ENCODE measurements around the gene HNRNPF. TPM values are rescaled to one million over a fixed set of nuclear protein-coding genes. Genes with fewer than 3 reads are reported as not detected.
"Not testable (repeated sequence)": the region's sequence is repeated elsewhere in the genome, so short reads cannot be mapped to it uniquely, and the experiment has no call there.

Gene HNRNPF
- total RNA-seq, 4 donors from 2014 or later = 138 to 215 (median 180) TPM

DNA sequence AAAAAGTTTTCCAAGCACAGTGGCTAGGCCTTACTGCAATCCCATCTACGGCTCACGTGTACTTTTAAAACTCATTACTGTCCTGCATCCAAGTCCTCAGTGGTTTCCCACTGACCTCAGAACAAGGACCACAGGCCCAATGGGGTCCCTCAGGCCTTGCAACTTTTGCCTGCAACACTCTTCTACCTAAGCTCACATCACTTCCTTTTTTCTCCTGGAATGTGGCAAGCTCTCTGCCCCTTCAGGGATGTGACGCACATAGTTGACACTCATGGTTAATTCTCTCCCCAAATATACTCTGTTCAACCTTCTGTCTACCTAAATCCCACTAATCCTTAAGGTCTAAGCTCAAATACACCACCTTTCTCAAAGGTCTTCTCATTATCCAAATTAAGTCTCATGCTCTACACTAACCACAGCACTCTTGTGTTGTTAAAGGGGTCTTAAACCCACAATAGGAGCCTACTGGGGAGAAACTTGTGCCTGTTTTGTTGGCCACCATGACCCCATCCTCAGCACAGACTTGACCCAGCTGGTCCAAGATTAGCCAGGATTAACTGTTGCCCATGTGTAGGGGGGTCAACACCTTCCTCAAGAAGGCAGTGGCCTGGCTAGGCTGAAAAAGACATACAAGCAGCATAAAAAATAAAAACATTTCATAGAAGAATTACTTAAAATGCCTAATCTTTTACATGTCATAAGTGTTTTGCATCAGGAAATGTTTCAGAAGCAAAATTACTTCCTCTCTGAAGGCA is 15.2 kb downstream of the HNRNPF start:
- H3K4me3 ChIP-seq = no peak overlapping the region
- no peaks in the 10 kb centered on the region for H3K27me3 ChIP-seq
- peaks cover 0 to 88% (median 23%) of the 10 kb centered on the region in 3 donors for H3K4me1 ChIP-seq
- TF ChIP-seq, protein P1, sequence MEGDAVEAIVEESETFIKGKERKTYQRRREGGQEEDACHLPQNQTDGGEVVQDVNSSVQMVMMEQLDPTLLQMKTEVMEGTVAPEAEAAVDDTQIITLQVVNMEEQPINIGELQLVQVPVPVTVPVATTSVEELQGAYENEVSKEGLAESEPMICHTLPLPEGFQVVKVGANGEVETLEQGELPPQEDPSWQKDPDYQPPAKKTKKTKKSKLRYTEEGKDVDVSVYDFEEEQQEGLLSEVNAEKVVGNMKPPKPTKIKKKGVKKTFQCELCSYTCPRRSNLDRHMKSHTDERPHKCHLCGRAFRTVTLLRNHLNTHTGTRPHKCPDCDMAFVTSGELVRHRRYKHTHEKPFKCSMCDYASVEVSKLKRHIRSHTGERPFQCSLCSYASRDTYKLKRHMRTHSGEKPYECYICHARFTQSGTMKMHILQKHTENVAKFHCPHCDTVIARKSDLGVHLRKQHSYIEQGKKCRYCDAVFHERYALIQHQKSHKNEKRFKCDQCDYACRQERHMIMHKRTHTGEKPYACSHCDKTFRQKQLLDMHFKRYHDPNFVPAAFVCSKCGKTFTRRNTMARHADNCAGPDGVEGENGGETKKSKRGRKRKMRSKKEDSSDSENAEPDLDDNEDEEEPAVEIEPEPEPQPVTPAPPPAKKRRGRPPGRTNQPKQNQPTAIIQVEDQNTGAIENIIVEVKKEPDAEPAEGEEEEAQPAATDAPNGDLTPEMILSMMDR (IDR thresholded peaks at IDR 0.05) = no peak
- TF ChIP-seq POLR2AphosphoS5 (IDR thresholded peaks at IDR 0.05) (no peak), POLR2A (IDR thresholded peaks at IDR 0.05) (no peak), EP300 (IDR thresholded peaks at IDR 0.05) (no peak)
- peaks cover 0 to 65% of the 10 kb centered on the region in 2 donors for H3K36me3 ChIP-seq
- H3K27ac ChIP-seq = peak overlapping the region in 1 of 4 donors; percentile 99
- H3K9me3 ChIP-seq = no peaks in the 10 kb centered on the region
- 82 to 90% methylated on average over 2 to 3 of the region's 3 CpGs for WGBS, 2 donors (ENCODE audit: low coverage in 1 of 2)
- ATAC-seq = no peak

DNA sequence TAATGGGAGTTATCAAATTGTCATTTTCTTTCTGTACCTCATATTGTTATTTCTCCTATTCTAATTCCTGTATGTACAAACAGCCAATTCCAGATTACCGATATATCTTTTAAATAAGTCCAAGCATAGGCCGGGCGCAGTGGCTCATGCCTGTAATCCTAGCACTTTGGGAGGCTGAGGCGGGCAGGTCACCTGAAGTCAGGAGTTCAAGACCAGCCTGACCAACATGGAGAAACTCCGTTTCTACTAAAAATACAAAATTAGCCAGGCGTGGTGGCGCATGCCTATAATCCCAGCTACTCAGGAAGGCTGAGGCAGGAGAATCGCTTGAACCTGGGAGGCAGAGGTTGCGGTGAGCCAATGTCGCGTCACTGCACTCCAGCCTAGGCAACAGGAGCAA is 15.8 kb downstream of the HNRNPF start:
- peaks cover 0 to 87% (median 18%) of the 10 kb centered on the region in 3 donors for H3K4me1 ChIP-seq

DNA sequence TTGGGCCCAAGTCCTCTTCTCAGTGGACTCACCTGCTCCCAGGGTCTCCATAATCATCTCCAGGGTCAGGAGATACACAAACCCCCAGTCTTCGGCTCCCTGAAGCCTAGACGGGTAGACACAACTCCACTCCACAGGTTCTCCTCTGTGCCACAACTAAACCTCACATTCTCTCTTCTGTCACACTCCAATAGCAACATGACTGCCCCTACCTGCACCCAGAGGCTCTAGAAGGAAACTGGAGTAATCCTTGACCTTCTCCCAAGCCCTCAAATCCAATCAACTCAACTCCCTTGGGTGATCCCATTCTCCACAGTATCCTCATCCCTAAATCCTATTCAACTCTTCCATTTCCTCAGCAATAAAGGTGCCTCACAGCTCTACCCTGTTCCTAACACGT is 16.2 kb downstream of the HNRNPF start:
- no peaks in the 10 kb centered on the region for H3K9me3 ChIP-seq
- peaks cover 0 to 83% (median 13%) of the 10 kb centered on the region in 3 donors for H3K4me1 ChIP-seq
- TF ChIP-seq, protein P1 (IDR thresholded peaks at IDR 0.05) = no peak
- no peak for TF ChIP-seq POLR2A (IDR thresholded peaks at IDR 0.05)
- 63 to 93% methylated on average over 2 to 3 of the region's 3 CpGs for WGBS, 2 donors (ENCODE audit: low coverage in 1 of 2)
- H3K27me3 ChIP-seq = no peaks in the 10 kb centered on the region
- no peak overlapping the region for H3K27ac ChIP-seq
- no peak overlapping the region for H3K4me3 ChIP-seq
- H3K36me3 ChIP-seq = peaks cover 0 to 75% of the 10 kb centered on the region in 2 donors
- no peak for ATAC-seq

More for the DNA sequence above, 15.8 kb downstream of the HNRNPF start:
- H3K4me3 ChIP-seq, H3K27ac ChIP-seq, ATAC-seq, H3K9me3 ChIP-seq, H3K27me3 ChIP-seq: not testable (repeated sequence)
- H3K36me3 ChIP-seq = peaks cover 0 to 71% of the 10 kb centered on the region in 2 donors
- WGBS, 2 donors (ENCODE audit: low coverage in 1 of 2) = 87 to 92% methylated on average over 3 to 4 of the region's 11 CpGs

DNA sequence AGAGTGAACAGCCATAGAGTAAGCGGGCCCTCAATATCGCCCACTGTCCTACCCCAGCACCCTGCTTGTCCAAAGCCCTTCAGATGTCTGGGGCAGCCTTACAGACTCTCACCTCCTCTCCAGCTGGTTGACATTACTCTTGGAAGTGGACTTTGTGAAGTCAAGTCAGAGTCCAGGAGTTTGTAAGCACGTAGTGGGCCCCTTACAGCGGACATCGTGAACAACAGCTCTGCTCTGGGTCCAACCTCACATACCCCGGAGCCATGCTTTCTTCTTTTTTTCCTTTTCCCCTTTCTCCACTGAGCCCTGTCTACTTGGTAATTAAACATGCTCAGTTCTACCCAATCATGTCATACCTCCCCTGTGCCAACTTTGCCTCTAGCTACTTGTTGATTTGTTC is 17.5 kb downstream of the HNRNPF start:
- WGBS, 2 donors (ENCODE audit: low coverage in 1 of 2) = 80 to 89% methylated on average over 4 to 5 of the region's 6 CpGs
- TF ChIP-seq POLR2A (IDR thresholded peaks at IDR 0.05) (no peak), EP300 (IDR thresholded peaks at IDR 0.05) (no peak), POLR2AphosphoS5 (IDR thresholded peaks at IDR 0.05) (no peak)
- TF ChIP-seq, protein P1 (IDR thresholded peaks at IDR 0.05) = no peak
- H3K27ac ChIP-seq = peak overlapping the region in 2 of 4 donors; percentile 9 to 30

DNA sequence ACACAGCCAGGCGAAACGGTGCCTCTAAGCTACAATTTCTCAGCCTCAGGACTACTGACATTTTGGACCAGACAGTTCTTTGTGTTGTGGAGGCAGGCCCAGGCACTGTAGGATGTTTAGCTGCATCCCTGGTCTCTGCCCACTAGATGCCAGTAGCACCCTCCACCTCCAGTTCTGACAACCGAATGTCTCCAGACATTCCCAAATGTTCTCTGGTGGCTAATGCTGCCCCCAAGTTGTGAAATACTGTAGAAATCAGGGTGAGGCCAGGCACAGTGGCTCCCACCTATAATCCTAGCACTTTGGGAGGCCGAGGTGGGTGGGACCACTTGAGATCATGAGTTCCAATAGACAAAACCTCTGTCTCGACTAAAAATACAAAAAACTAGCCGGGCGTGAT is 18.2 kb downstream of the HNRNPF start:
- Histone ChIP-seq H3K9me3 (no peaks in the 10 kb centered on the region), H3K36me3 (peaks cover 0 to 95% of the 10 kb centered on the region in 2 donors), H3K4me1 (peaks cover 0 to 69% (median 9%) of the 10 kb centered on the region in 3 donors), H3K27me3 (no peaks in the 10 kb centered on the region), H3K4me3 (no peak overlapping the region), H3K27ac (peak overlapping the region in 2 of 4 donors; percentile 9 to 30)
- 67% methylated on average over 3 of the region's 7 CpGs; no CpG with 5 or more reads in 1 of the 2 donors for WGBS, 2 donors (ENCODE audit: low coverage in 1 of 2)
- TF ChIP-seq POLR2AphosphoS5 (IDR thresholded peaks at IDR 0.05) = no peak
- TF ChIP-seq, protein P1 (IDR thresholded peaks at IDR 0.05) = peak in 3 of 4 experiments; percentile 47 to 58 (median 50)
- peak; percentile 68 for ATAC-seq

More for the DNA sequence above, 17.5 kb downstream of the HNRNPF start:
- Histone ChIP-seq H3K4me1 (peaks cover 0 to 76% (median 11%) of the 10 kb centered on the region in 3 donors), H3K27me3 (no peaks in the 10 kb centered on the region), H3K36me3 (peaks cover 0 to 88% of the 10 kb centered on the region in 2 donors), H3K9me3 (no peaks in the 10 kb centered on the region), H3K4me3 (no peak overlapping the region)
- no peak for ATAC-seq

All from gastroesophageal sphincter (tissue), 4 donors.